HG02981 (cell line): ENCODE data around the gene GSG1.

Source experiments
- ATAC-seq: cut with Tn5 transposase; IDR thresholded peaks from one replicate; pipeline ENCODE4 v1.9.1; 2021; ENCODE audit warnings: mild to moderate bottlenecking, moderate library complexity; ENCODE audit not compliant: unreplicated experiment

GSG1 gene

DNA sequence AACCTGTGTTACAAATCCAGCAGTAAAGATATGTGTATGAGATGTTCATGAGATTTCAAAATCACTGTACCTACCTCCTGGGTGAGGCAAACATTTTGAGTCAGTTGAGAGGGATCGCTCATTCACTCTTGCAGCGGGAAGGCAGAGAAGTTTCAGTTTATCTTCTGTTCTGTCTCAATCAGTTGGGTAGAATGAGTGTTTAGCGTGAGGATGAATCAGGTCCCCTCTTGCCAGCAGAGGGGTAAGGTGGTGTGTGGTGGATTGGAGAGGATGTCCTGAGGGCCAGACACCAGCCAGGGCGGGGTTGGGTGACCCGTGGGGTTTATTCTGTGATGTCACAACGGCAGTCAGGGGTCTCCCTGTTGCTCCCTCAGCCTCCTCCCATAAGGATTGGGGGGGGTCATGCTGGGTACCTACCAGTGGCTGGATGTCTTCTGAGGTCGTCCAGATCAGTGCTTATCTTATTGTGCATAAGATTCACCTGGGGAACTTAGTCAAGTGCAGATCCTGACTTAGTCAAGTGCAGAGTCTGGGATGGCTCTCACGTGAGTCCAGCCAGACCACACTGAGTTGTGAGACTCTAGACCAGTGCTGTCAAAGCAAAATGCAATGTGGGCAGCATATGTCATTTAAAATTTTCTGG lies at the start of gene GSG1:
GSG1 (minus strand) TSS at position 277 of the 643 bp plus-strand sequence; CDS start at position 122, 155 bp downstream.
- ATAC-seq: no peak

DNA sequence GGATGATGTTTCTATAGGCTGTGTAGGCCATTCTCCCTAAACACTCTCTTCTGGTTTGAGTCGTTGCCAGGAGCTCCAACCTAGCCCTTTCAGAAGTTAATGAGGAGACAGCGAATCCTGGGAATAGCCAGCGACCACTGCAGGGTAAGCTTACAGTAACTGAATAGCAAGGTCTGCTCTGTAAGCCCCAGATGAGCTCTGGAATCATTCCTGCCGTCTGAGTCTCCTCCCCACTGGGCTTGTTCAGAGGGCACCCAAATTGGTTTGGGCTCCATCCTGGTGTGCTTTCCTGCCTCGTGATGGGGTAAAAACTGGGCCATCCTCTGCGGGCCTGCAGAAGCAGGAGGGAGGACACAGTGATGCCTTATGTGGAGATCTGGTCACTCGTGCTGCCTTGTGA lies 49.7 kb upstream of the GSG1 start:
- ATAC-seq: no peak

DNA sequence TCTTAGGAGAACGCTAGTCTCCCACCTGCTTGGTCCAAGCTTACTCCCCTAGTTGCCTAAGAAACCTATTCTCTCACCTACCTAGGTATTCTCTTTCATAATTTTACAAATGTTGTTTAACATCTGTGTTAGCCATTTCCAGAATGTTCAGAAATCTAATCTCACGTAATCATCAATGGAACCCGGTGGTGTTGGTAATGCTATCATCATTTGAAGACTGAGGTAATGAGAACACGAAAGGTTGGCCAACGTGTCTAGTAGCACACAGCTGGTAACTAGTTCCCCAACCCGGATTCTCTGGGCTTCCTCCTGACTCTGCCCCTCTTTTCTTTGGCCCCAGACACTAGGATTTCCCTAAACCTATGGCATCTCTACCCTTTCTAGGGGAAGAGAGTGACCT lies 49.3 kb upstream of the GSG1 start:
- ATAC-seq: no peak

DNA sequence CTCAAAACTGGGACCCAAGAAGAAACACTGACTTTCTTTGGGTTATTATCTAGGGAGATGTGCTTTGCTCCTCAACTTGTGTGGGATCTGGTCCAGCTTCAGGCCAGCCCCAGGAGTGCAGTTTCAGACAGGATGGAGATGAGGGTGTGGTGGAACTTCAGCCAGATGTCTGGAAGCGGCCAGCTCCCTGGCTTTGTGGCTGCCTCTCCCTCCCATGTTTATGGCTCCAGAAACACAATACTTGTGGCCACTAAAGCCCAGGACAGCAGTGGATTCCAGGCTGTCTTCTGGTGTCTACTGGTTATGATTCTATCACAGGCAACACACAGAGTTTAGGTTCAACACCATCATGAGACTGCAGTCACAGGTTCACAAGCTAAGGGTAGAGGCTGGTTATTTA lies 48.8 kb upstream of the GSG1 start:
- ATAC-seq: no peak

DNA sequence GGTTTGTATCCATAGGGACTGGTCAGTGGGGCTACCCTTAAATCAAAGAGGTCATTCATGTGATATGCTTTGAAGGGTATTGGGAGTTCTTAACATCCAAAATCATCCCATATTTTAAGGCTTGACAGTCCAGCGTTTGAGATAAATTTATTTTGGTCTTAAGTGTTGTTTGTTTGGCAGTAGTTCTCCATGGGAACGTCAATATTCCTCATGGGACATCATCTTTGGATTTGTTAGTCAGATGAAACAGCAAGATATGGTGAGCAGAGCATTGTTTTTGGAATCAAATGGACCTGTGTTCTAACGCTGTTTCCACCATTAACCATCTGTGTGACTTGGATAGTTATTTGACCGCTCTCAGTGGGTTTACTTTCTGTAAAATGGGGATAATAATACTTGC lies 45.9 kb upstream of the GSG1 start:
- no peak for ATAC-seq

DNA sequence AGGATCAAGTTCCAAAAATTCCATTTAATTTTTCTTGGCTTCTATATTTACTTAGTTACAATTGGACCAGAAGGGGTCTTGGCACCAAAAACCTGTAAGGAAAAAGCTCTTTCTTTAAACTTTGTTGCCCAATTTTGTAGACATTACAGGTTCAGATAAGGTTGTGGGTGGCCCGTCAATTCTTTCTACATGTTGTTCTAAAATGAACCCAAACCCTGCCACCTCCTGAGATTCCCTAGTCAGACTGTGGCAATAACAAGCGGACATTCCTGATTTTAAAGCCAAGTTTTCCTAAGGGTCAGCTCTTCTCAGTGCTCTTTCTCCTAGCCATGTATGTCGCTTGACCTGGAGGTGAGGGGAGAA lies 45.0 kb upstream of the GSG1 start:
- ATAC-seq: no peak

DNA sequence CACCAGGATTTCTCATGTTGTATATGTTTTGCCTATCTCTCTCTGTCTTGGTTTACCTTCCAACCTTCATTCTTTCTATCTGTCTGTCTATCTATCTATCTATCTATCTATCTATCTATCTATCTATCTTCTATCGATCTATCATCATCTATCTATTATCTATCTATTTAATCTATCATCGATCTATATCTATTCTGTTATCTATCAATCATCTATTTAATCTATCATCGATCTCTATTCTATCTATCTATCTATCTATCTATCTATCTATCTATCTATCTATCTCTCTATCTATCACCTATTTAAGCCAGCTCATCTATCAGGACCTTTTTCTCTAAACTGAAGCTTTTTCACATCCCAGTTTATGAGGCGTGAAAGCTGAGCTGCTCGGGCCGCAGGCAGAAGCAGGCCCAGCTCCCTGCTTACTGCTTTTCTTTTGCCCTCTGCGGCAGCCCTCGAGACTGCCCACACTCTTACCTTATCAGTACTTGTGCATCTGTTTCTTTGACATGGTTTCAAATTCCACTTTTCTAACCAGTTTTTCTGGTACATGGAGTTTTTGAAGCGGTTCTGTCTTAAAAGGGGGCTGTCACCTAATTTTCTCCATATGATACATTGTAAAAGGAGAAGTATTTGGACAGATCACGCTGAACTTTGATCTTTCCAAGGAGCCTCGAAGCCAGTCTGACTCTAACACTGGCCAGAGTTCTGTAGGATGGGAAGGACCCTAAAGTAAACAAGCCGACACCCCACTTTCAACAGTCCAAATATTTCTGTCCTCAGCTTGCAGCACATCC lies 44.4 kb upstream of the GSG1 start:
- ATAC-seq: no peak

DNA sequence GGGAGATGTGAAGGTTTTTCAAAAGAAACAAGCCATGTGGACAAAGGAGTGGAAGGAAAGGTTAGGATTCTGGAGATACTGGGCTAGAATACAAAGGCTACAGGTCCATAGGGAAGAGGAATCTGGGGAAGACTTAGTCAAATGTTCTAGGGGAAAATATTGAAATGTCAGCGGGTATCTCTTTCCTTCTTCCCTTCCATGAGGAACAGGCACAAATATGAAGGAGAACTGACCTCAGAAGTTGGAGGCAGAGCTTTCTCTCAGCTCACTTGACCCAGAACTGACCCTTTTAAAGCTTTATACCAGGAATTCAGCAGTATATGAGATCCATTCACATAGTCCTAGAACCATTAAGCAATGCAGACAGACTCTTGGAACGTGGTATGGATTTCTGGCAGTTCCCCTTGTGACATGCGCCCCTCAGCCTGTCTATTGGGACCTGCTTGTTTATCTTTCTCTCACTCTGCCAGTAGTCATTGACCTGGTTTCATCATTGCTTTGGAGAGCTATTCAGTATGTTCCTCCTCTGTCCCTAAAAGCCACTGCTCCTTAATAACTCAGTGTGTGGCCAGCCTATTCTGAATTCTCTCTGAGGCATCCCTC lies 43.0 kb upstream of the GSG1 start:
- ATAC-seq: no peak

DNA sequence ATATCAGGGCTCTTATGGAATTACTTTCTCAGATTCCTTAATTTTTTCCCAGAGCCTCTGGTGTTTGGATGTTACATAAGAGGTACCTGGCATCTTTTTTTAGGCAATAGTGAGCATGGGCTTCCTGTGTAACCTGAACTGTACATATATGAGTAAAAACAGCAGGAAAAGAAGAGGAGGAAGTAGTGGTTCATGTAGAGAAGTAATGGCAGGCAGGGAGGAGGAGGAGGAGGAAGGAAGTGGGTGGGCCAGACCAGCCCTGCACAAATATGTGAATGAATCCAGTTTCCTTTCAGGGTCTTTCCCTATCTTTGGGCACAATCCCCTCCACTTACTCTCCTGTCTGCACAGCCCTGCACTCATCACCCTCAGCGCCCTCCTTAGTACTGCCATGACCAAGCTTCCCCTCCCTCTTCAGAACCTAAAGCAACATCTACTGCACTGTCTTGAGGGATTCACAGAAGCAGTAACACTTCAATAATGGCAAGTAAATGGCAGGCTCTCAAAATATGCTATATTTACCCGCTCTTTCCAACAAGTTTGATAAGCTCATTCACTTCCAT lies 40.9 kb upstream of the GSG1 start:
- no peak for ATAC-seq

DNA sequence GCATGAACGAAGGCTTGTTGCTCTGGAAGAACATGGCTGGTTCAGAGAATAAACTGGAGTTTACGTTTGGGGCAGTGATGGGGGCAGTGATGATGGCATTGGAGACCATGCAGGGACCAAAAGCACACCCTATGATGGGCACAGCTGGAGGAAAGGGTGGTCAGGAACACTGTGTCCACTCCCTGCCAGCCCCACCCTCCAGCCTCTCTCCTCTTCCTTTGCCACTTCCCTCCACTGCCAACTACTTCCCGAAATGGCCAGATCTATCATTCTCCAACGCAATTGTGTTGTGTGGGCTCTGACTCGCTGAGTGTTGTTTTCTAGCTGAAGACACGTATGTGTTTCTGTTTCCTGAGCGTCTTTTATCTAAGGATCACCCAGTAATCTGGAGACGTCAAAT lies 39.3 kb upstream of the GSG1 start:
- ATAC-seq: no peak

DNA sequence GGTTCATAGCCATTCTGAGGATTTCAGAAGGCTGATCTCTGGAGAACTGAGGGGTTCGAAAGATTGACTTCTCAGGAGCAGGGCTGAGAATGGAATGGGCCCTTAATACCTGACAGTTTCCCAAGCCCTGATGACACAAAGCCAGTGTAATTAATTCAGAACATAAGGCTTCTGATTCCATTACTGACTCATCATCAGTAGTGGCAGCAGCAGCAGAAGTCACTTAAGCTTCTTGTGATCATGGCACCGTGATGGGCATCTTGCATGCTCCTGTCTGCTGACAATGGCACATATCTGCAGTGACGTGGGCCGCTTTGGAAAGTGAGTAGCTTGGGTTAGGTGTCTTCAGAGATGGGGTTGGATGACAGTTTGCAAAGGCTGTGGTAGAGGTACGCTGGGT lies 38.2 kb upstream of the GSG1 start:
- ATAC-seq: no peak

DNA sequence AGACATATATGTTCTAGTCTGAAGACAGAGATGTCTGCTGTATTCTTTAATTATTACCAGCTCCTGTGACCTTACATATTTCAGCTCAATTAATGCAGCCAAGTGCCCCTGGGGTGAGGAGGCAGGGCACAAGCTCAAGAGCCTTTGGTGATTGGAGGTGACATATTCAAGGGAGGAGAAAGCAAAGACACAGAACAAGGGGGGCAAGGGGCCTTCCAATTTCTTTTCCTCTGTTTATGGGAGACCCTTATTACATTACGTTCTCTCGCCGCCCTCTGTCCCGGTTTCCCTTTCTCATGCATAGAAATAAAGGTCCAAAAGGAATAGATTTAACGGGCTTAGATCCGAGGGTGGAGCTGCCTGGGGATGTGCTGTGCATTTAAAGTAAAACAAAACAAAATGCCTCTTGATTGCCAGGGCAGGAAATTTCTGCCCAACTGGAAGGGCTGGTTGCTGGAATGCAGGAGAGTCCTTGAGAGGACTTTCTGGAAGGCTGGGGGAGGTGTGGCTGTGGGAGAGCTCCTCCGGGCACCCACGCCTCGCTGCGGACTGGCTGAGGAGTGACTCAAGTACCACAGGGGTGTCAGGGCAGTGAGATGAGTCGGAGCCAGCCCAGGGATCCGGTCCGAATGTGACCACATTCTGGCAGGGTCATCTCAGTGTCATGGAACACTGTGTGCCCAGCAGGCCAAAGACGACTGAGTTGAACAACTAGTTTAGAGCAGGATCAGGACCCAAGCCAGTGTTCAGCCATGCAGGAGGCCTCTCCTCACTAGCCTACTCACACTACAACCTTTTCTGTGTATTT lies 32.1 kb upstream of the GSG1 start:
- ATAC-seq: no peak

DNA sequence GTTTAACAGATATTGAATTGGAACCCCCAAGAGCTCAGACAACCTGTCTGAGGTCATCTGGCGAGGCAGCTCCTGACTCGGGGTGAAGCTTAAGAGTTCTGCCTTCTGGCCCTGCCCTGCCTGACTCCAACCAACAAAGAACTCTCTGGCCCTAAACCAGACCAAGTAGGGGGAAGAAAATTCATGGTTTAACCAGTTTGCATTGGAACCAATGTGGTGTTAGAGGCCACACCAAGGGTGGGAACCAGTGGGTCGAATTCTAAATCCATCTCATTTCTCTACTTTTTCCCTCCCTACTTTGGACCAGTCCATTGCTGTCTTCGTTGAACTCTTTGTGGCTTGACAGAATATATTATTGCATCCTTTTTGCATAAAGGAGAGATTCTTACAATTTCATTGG lies 30.4 kb upstream of the GSG1 start:
- ATAC-seq: no peak

DNA sequence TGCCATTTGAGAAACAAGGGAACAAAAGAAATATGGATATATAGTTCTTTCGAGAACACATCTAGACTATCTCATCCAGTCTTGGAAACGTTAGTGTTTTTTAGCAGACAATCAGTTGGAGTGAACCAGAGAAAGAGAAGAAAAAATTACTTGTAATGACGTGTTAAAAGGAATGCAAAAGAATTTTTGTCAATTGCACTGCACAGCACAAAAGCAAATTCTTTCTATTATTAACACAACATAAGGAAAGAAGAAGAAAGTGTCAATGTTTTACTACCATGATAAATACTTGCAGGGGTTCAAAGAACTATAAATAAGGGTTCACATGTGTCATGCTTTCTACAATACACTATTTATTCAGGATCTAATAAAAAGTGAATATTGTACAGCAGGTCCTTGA lies 27.5 kb upstream of the GSG1 start:
- ATAC-seq: no peak

DNA sequence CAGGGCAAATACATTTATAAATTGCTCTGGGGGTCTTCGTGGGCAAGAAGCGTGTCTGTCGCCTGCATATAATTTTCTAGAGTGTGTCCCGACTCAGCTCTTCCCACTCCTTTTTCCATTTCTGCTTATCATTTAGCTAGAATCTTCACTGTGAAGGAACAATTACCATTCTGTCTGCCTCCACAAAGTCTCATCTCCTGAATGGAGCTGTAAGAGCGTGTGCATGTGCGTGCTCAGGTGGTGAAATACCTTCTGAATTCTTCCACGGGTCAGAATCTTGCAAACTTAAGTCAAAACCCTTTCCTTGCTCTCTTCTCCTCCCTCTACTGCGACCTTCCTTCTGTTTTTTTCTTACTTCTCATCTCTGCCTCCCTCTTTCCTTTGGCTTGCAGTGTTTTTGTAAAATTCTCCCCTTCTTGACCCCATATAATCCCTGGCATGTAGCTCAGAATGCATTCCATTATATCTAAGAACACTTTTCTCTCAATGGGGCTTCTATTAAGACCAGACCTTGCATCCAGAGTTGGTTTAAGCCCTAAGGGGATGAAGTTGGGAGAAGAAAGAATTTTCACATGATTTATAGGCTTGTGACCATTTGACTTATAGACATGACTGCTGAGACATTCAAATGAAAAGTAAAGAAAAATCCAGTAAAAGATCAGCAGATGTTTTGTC lies 25.0 kb upstream of the GSG1 start:
- no peak for ATAC-seq

DNA sequence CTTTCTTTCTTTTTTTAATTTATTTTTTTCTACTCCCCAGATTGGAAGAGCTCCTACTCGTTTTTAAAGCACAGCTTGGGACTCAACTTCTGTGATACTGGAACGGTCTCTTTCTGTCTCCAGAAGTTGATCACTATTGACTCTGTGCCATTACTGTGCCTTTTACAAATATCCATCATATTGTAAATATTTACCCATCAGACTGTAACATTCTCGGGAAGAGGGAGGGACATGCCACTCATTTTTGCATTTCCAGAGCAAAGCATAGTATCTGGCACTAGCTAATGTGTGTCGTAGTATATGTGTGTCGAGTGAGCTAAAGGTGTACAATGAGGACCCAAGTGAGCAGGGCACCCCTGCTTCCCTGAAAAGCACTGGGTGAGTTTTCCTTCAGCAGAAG lies 24.0 kb upstream of the GSG1 start:
- ATAC-seq: no peak

DNA sequence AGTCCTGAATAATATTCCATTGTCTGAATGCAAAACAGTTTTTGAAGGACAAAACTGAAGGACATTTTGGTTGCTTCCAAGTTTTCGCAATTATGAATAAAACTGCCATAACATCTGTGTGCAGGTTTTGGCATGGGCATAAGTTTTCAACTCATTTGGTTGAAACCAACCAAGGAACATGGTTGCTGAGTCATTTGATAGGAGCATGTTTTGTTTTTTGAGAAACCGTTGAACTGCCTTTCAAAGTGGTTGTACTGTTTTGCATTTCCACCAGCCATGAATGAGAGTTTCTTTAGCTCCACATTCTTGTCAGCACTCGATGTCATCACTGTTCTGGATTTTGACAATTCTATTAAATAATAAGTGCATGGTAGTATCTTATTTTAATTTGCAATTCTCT lies 23.0 kb upstream of the GSG1 start:
- ATAC-seq: no peak

DNA sequence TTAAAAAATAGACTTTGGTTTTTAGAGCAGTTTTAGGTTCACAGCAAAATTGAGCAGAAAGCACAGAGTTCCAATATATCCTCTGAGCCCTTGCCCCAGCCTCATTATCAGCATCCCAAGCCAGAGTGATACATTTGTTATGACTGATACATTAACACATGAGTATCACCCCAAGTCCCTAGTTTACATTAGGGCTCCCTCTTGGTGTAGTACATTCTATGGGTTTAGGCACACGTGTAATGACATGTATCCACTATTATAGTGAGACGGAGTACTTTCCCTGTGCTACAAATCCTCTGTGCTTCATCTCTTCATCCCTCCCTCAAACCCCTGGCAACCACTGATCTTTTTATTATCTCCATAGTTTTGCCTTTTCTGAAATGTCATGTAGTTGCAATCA lies 22.5 kb upstream of the GSG1 start:
- no peak for ATAC-seq

DNA sequence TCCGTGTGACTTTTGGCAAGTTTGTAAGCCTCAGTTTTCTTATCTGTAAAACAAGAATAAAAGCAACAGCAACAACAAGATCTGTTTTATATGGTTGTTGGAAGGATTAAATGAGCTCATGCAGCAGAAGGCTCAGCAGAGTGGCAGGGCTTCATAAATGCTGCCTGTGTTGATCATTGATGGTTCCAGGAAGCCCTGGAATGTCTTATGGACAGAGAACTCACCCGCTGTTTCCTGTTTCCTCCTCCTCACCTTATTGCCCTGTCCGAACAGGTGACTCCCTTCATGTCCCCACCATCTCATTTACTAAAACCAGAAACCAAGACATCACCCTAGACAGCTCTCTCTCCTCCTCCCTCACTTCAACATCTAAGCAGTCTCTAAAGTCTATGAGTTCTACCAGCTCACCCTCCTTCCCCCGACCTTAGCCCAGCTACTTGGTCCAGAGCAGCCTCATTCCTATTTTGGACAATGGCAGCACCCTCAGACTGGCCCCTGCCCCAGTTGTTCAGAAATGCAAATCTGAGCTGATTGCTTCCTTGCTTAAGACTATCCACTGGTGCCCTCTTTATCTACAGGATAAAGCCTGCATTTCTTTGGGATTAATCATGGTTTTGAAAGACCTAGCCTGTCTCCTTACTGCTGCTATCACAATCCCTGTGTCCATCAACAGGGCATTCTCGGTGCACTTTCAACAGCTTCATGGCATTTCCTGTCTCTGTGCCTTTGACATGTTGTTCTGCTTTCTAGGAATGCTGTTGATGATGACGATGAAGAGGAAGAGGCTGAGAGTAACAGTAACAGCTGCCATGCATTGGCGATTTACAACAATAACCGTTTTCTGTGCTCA lies 21.4 kb upstream of the GSG1 start:
- no peak for ATAC-seq

DNA sequence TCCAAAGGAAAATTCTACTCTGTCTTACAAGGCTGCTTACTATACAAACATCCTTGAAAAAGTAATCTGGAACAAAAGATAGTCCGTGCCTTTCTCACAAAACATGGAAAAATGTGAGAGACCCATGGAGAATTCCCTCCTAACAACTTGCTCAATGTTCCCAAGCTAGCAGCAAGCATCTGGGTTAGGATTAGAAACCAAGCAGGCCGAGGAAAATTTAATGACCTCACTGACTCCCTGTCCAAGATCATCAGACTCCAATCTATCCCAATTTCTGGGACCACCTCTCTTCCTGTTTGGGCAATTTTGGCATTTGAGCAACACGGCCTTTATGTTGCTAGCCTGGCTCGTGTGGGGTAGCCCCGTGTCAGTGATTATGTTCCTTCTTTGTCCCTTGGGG lies 18.1 kb upstream of the GSG1 start:
- no peak for ATAC-seq
